HG02885 (cell line): Measurements from ENCODE around the gene GDPD5.
A peak's percentile ranks its signal among the peaks of the same experiment; 100 is the strongest.
"Not testable (repeated sequence)": the region's sequence is repeated elsewhere in the genome, so short reads cannot be mapped to it uniquely, and the experiment has no call there.

ENCODE experiments used
- ATAC-seq: cut with Tn5 transposase; IDR thresholded peaks from one replicate; pipeline ENCODE4 v1.9.1; 2021; ENCODE audit warnings: mild to moderate bottlenecking; ENCODE audit not compliant: unreplicated experiment, poor library complexity

The GDPD5 gene

DNA sequence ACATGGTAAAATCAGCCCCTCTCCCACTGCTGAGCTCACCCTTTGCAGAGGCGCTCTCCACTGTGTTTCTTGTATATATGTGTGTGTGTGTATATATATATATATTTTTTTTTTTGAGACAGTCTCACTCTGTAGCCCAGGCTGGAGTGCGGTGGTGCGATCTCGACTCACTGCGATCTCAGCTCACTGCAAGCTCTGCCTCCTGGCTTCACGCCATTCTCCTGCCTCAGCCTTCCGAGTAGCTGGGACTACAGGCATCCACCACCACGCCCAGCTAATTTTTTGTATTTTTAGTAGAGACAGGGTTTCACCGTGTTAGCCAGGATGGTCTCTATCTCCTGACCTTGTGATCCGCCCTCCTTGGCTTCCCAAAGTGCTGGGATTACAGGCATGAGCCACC is 112.6 kb downstream of the GDPD5 start:
- ATAC-seq: not testable (repeated sequence)

DNA sequence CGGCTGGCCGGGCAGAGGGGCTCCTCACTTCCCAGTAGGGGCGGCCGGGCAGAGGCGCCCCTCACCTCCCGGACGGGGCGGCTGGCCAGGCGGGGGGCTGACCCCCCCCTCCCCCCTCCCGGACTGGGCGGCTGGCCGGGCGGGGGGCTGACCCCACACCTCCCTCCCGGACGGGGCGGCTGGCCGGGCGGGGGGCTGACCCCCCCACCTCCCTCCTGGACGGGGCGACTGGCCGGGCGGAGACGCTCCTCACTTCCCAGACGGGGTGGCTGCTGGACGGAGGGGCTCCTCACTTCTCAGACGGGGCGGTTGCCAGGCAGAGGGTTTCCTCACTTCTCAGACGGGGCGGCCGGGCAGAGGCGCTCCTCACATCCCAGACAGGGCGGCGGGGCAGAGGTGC is 115.8 kb downstream of the GDPD5 start:
- ATAC-seq: not testable (repeated sequence)

DNA sequence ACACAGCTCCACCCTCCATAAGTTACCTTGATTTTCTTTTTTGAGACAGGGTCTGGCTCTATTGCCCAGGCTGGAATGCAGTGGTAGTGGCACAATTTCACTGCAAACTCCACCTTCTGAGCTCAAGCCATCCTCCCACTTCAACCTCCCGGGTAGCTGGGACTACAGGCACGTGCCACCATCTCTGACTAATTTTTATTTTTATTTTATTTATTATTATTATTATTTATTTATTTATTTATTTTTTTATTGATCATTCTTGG is 116.9 kb downstream of the GDPD5 start:
- no peak for ATAC-seq

DNA sequence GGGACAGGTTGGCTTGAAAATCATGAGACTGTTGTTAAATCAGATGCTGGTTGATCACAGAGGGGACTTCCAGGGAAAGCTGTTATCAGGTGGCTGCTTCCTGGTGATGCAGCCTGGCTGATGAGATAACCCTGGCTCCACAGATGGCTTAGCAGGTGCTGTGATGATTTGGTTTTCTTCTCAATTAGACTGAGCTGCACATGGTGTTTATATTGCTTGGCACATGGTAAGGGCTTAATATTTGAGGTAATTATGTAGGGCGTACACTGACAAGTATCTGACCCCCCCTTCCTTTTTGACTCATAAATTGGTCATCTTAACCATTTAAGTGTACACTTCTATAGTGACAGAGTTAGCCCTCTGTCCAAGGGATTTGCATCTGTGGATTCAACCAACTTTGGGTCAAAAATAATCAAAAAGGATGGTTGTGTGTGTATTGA is 119.4 kb downstream of the GDPD5 start:
- ATAC-seq: no peak

DNA sequence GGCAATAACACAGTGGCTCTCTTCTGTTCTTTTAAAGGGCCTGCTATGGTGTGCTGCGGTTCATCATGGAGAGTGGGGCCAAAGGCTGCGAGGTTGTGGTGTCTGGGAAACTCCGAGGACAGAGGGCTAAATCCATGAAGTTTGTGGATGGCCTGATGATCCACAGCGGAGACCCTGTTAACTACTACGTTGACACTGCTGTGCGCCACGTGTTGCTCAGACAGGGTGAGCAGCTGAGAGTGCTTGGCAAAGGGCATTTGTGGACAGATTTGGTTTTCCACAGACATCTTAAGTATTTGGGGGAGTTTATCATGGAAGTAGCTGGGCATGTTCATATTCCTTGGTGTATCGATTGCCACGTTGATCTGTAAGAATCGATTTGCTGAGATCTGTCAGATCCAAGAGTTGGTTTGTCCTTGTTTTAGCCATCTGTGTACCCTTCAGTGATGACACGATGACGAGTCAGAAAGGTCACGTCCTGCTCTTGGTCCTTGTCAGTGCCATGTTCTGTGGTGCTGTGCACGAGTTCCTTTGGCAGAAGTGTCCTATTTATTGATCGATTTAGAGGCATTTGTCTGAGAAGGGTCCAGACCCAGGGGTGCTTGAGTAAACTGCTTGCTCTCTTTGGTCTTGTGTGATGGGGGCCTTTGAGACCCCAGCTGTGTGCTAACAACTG is 121.6 kb downstream of the GDPD5 start:
- no peak for ATAC-seq

DNA sequence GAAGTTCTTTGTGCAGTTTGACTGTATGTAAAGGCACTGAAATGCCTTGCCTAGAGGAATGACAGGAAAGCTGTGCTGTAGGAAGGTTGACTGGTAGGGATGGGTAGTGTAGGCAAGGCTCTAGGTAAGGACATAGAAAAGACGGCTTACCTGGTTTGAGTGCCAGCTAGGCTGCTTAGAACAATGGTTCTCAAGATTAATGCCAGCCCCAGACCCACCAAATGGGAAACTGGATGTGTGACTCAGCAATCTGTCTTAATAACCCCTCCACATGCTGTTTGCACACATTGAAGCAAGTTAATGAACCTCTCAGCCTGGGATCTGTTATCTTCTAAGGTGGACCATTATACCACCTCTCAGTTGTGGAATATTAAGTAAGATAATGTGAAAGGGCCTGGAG is 122.7 kb downstream of the GDPD5 start:
- ATAC-seq: no peak

DNA sequence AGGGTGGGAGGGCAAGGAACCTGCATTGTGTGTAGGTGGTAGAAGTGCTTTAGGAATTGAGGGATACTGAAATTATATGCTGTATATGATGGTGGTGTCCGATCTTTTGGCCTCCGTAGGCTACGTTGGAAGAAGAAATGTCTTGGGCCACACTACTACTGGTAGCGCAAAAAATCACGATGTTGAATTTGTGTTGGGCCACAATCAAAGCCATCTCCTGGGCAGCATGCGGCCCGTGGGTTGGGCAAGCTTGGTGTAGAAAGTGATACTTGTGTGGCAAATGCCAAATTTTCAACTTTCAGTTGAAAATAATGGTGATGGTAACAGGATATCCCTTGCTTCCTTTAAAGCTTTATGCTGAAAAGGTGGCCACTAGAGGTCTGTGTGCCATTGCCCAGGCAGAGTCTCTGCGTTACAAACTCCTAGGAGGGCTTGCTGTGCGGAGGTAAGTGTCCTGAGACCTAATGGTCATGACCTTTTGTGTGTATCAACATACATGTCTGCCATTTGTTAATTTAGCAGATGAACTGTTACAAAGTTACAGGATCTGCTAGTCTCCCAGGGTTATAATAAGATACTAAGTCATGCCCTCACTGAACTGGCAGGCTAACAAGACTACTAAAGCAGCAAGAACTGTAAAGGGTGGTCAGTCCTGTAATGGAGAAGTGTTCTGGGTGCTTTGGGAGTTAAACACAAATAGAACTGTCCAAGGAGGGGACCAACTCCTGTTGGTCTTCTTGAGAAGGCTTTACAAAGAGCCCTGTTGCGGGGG is 123.6 kb downstream of the GDPD5 start:
- no peak for ATAC-seq

DNA sequence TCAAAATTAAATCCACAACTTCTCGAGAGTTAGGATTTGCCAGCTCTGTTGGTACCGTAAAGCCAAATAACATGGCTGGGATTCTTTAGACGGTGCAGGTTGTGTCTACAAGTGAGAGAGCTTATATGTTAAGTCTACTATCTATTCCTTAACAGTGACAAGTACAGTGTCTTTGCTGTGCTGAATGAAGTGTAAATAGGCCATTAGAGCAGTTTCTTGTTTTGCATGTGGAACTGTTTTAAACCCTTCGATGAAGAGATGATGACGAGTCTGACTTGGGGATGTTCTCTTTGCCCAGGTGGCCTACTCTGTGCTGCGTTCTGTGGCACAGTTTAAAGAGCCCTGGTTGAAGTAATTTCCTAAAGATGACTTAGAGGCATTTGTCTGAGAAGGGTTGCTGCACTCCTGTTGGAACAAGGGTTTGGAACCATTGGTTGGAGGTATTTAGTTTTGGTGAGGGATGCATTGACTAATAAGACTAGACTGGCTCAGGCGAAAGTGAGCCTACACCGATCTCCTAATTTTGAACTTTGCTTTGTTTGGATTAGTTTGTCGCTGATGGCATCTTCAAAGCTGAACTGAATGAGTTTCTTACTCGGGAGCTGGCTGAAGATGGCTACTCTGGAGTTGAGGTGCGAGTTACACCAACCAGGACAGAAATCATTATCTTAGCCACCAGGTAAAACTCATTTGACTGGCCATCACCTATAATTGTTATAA is 125.4 kb downstream of the GDPD5 start:
- ATAC-seq: no peak

DNA sequence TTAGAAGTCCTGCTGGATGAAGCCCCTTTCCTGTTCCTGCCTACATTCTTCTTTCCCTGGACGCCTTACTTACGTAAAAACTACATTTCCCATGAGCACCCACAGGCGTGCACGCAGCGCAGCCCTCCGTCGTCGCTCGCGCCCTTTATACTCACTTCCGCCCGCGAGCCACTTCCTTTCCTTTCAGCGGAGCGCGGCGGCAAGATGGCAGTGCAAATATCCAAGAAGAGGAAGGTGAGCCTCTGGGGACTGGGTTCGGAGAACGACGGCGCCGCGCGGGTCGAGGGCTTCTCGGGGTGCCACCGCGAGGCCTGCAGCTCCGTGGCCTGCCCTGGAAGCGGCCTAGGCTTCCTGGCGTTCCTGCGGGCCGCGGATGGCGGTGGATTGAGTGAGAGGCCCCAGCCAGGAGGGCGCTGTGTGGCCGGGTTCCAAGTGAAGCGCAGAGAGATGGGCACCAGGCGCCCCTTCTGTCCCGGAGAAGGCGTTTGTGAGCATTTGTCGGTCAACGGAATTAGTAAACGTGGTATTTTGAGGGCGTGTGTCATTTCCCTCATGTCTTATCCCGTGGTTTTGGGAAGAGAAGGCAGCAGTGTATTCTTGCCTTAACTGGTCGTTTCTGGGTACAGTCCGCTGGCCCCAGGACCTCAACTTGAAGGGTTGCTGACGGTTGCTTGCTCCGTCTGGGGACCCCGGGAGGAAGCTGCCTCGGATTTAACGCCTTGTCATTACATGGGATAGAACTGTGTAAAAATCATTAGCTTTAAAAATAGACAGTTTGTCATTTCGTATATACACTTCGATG is 126.2 kb downstream of the GDPD5 start, which contains the start of gene RPS3:
TSS of gene RPS3 (plus strand) at position 175 of the 802 bp plus-strand sequence. CDS start at position 205, 30 bp downstream.
- ATAC-seq: peak; percentile 86

DNA sequence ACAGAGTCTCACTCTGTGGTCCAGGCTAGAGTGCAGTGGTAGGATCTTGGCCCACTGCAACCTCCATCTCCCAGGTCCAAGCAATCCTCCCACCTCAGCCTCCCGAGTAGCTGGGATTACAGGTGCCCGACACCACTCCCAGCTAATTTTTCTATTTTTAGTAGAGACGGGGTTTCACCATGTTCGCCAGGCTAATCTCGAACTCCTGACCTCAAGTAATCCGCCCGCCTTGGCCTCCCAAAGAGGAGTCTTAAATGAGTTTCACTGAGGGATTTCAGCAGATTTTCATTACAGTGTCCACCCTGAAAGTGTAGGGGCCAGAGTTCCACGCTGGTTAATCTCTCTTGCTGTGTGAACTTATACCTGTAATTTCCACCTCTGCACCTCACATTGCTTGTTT is 126.8 kb downstream of the GDPD5 start:
- peak; percentile 5 for ATAC-seq

DNA sequence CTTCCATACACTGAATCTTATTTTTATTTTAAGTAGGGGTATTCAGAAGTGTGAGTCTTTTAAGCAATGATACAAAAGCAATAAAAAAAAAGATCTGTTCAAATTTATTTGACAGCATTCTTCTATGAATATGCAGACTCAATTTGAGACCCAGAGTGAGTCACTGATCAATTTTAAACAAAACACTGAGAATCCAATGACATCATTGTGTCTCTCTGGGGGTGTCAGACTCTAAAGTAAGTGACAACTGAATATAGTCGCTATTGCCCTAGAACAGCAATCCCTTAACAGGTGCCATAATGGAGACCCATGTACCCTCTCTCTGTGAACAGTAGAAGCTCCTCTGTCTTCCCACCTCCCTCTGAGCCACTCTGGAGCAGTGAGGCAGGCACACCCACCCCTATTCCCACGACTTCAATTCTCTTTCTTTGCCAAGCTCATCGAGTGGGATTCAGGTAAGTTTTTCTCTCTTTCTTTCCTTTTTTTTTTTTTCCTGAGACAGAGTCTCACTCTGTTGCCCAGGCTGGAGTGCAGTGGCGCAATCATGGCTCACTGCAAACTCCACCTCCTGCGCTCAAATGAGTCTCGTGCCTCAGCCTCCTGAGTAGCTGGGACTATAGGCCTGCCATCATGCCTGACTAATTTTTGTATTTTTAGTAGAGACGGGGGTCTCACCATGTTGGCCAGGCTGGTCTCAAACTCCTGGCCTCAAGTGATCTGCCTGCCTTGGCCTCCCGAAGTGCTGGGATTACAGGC is 131.5 kb downstream of the GDPD5 start:
- ATAC-seq: no peak

DNA sequence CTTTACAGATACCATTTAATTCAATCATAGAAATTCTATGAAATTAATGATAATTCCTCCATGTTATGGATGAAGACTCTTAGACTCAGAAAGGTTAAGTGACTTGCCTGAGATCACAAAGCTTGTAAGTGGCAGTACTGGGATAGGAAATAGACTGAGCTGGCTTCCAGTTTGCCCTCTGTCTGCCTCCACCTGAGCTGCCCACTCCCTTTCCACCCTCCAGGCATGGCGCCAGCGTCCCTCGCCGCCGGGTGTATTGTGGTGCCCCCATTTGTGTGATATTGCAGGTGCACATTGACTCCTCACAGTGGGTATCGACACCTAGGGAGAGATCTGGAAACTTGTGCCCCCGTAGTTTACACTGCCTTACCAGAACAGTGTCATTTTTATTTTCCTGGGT is 135.8 kb downstream of the GDPD5 start:
- ATAC-seq: no peak

DNA sequence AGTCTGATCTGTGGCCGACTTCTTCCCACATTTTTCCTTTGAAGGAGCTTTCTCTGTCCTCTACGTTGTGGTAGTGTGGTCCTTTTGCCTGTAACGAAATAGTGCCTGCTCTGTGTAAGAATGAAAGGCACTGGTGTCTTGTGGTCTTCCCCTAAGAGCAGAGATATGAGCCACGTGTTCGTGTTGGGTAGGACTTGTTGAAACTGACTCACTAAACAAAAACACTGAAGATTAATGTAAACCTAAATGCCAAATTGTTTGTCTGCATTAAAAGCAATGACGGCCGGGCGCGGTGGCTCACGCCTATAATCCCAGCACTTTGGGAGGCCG is 136.5 kb downstream of the GDPD5 start:
- ATAC-seq: no peak

DNA sequence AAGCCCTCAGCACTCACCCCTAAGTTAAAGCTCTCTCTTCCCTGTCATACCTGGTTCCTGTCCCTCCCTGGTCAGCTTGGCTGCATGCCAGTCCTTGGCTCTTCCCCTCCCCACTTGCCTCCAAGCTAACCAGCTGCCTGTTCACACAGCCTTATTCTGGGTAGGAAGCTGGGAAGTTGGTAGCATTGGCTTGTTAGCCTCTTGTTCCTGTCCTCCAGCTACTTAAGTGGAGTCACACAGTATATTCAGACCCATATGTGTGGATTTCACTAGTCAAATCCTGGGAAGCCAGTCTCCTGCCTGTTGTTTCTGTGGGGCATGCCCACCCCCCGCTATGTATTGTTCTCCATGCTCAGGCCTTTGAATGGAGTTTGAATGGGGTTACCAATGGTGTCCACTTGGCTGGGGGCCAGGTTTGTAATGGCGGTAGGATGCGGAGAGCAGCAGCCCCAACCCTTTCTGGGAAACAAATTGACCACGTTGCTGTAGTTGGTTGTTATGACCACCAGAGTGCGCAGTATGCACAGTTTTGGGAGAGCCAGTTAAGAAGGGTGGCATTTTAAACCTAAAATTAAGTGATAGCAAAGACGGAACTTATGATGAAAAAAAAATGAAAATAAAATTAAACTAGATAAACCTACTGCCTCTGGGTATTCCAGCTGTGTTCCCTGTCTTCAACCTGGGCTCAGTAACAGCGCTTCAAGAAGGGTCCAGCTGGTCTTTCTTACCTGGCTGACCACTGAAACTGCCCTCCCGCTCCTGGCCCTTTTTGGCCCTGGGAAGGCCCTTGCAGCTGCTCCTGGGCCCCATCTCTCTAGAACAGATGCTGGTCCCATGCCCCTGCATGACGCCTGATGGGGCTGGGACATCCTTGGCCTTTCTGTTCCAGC is 137.1 kb downstream of the GDPD5 start:
- no peak for ATAC-seq

DNA sequence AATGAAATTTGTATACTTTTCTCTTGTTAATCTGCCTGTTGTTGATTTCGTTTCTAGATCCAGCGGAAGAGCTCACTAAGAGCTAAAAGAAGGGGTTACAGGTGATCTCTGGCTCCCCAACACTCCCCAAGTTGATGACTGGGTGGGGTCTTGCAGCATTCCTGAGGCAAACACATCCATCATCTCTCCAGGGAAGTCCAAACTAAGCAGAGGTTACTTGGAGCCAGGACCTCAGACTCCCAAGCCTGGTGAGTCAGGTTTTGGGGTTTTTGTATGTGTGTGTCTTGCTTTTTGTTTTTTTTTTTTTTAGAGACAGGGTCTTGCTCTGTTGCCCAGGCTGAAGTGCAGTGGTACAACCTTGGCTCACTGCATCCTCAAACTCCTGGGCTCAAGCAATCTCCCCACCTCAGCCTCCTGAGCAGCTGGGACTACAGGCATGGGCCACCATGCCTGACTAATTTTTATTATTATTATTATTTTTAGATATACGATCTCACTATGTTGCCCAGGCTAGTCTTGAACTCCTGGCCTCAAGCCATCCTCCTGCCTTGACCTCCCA is 137.9 kb downstream of the GDPD5 start:
- ATAC-seq: no peak

DNA sequence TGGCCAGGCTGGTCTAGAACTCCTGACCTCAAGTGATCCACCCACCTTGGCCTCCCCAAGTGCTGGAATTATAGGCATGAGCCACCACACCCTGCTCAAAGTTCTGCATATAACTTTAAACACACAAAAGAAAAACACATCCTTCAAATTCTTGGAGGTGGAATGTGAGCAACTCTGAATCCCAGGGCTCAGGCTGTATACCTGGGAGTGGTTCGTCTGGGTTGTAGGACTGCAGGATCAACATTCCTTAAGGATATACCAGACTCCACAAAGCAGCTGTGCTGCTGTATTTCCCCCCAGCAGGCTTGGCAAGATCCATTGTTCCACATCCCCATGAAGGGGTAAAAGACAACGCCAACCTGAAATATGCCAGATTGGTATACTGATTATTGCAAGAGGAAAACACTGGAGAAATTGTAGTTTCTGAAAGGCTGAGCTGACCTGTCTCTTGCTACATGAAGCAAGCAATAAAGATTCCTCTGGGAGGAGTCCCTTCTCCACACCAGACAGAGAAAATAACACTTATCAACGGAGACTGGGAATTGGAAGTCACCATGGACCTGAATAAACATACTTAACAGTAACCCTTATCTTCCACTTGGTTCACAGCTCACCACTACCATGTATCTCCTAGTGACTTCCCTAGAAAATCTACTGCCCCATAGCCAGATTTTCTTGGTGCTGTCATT is 138.7 kb downstream of the GDPD5 start:
- ATAC-seq: no peak
